ENCODE results near the gene VEZT. TPM values are rescaled to one million over a fixed set of nuclear protein-coding genes. Genes with fewer than 3 reads are reported as not detected.

The VEZT gene
- total RNA-seq, 2 donors from 2014 or later = 146 to 201 TPM

GRCh38 chr12:95241761-95242506 is 24.3 kb downstream of the VEZT start:
- H3K27ac ChIP-seq (ENCODE audit: low read depth, low read length) = no peak overlapping the region
- peaks cover 18% of the 10 kb centered on the region for H3K4me1 Mint-ChIP-seq
- 96 to 100% methylated on average over 2 to 4 of the region's 4 CpGs for WGBS, 2 experiments (ENCODE audit: insufficient coverage in 1 of 2, insufficient read length in 1 of 2)
- H3K4me3 ChIP-seq (ENCODE audit: low read length) = no peak overlapping the region
- peaks cover 6% of the 10 kb centered on the region for H3K9me3 Mint-ChIP-seq
- H3K4me3 Mint-ChIP-seq = no peak overlapping the region
- peaks cover 2% of the 10 kb centered on the region for H3K4me1 ChIP-seq (ENCODE audit: control insufficient read depth, insufficient read depth, low read length)
- peaks cover 18% of the 10 kb centered on the region for H3K9me3 ChIP-seq (ENCODE audit: control insufficient read depth, low read length)
- DNase-seq = no peak
- H3K36me3 Mint-ChIP-seq (ENCODE audit: low read depth) = peaks cover 58% of the 10 kb centered on the region
- H3K27me3 ChIP-seq (ENCODE audit: control insufficient read depth, insufficient read depth, low read length, poor library complexity, severe bottlenecking) = no peaks in the 10 kb centered on the region
- peaks cover 76% of the 10 kb centered on the region for H3K36me3 ChIP-seq (ENCODE audit: control insufficient read depth, insufficient read depth, low read length)
- H3K9ac ChIP-seq (ENCODE audit: extremely low read depth, low read length, poor library complexity, severe bottlenecking) = no peak overlapping the region
- no peaks in the 10 kb centered on the region for H3K27me3 Mint-ChIP-seq (ENCODE audit: insufficient read depth)
- TF ChIP-seq CTCF (conservative IDR thresholded peaks at IDR 0.05) = no peak
- H3K27ac Mint-ChIP-seq = no peak overlapping the region

- peaks cover 12% of the 10 kb centered on the region for H3K9me3 ChIP-seq (ENCODE audit: control insufficient read depth, low read length)
- H3K4me3 ChIP-seq (ENCODE audit: low read length) = no peak overlapping the region
- peaks cover 2% of the 10 kb centered on the region for H3K4me1 ChIP-seq (ENCODE audit: control insufficient read depth, insufficient read depth, low read length)
- H3K36me3 ChIP-seq (ENCODE audit: control insufficient read depth, insufficient read depth, low read length) = peaks cover 68% of the 10 kb centered on the region
- H3K27me3 ChIP-seq (ENCODE audit: control insufficient read depth, insufficient read depth, low read length, poor library complexity, severe bottlenecking) = no peaks in the 10 kb centered on the region
- Mint-ChIP-seq H3K27me3 (ENCODE audit: insufficient read depth) (no peaks in the 10 kb centered on the region), H3K9me3 (no peaks in the 10 kb centered on the region), H3K4me3 (no peak overlapping the region), H3K36me3 (ENCODE audit: low read depth) (peaks cover 54% of the 10 kb centered on the region), H3K27ac (no peak overlapping the region), H3K4me1 (peaks cover 15% of the 10 kb centered on the region)
- no peak for DNase-seq
- H3K9ac ChIP-seq (ENCODE audit: extremely low read depth, low read length, poor library complexity, severe bottlenecking) = no peak overlapping the region
- 89 to 94% methylated on average over 3 to 4 of the region's 4 CpGs for WGBS, 2 experiments (ENCODE audit: insufficient coverage in 1 of 2, insufficient read length in 1 of 2)
- H3K27ac ChIP-seq (ENCODE audit: low read depth, low read length) = no peak overlapping the region
- TF ChIP-seq CTCF (conservative IDR thresholded peaks at IDR 0.05) = no peak
These were observed 26.0 kb downstream of the VEZT start for GRCh38 chr12:95243497-95244183.

DNA sequence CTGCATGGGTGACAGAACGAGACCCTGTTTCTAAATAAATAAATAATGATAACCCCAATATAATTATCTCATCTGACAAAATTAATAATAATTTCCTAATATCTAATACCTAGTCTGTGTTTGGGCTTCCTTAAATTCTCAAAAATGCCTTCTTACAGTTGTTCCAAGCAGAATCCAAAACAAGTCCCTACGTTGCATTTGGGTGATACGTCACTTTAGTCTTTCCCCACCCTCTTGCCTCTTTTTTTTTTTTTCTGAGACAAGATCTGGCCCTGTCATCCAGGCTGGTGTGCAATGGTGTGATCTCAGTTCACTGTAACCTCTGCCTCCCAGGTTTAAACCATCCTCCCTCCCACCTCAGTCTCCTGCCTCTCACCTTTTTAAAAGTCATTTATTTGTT is 26.7 kb downstream of the VEZT start:
- no peak for DNase-seq
- no peak for TF ChIP-seq CTCF (conservative IDR thresholded peaks at IDR 0.05)
- H3K27ac ChIP-seq (ENCODE audit: low read depth, low read length) = no peak overlapping the region
- H3K9ac ChIP-seq (ENCODE audit: extremely low read depth, low read length, poor library complexity, severe bottlenecking) = no peak overlapping the region
- peaks cover 12% of the 10 kb centered on the region for H3K9me3 ChIP-seq (ENCODE audit: control insufficient read depth, low read length)
- peaks cover 3% of the 10 kb centered on the region for H3K4me1 ChIP-seq (ENCODE audit: control insufficient read depth, insufficient read depth, low read length)
- Mint-ChIP-seq H3K4me3 (no peak overlapping the region), H3K27me3 (ENCODE audit: insufficient read depth) (no peaks in the 10 kb centered on the region), H3K36me3 (ENCODE audit: low read depth) (peaks cover 55% of the 10 kb centered on the region), H3K9me3 (no peaks in the 10 kb centered on the region), H3K4me1 (peaks cover 16% of the 10 kb centered on the region), H3K27ac (no peak overlapping the region)
- H3K4me3 ChIP-seq (ENCODE audit: low read length) = no peak overlapping the region
- peaks cover 68% of the 10 kb centered on the region for H3K36me3 ChIP-seq (ENCODE audit: control insufficient read depth, insufficient read depth, low read length)
- WGBS, 2 experiments (ENCODE audit: insufficient coverage in 1 of 2, insufficient read length in 1 of 2) = 93% methylated on average over 2 of the region's 3 CpGs
- no peaks in the 10 kb centered on the region for H3K27me3 ChIP-seq (ENCODE audit: control insufficient read depth, insufficient read depth, low read length, poor library complexity, severe bottlenecking)

All from endodermal cell (in vitro differentiated cells).